Activated T-helper 2 cell treated with anti-CD3 and anti-CD28 coated beads, Interferon-gamma antibody, Interleukin-2, Interleukin-4, amounts not matched to agents 10 μg/mL and 5 μg/mL and 100 μg/mL, durations not matched to agents 14 hours and 24 hours and 36 hours (primary cell): ENCODE results near the gene LACTB. TPM values are rescaled to one million over a fixed set of nuclear protein-coding genes. Genes with fewer than 3 reads are reported as not detected.
"Not testable (repeated sequence)": the region's sequence is repeated elsewhere in the genome, so short reads cannot be mapped to it uniquely, and the experiment has no call there.

Source experiments
- DNase-seq: peaks from one replicate; pipeline ENCODE4 v3.0.0; 2021; ENCODE audit warnings: low spot score
- H3K27ac Mint-ChIP-seq: one replicate; pipeline ENCODE4 v1.8.0; 2021; ENCODE audit warnings: mixed read lengths
- H3K27me3 Mint-ChIP-seq: one replicate; pipeline ENCODE4 v1.8.0; 2021; ENCODE audit warnings: low read depth, mixed read lengths
- H3K36me3 Mint-ChIP-seq: one replicate; pipeline ENCODE4 v1.8.0; 2021; ENCODE audit warnings: low read depth, mixed read lengths
- H3K4me1 Mint-ChIP-seq: one replicate; pipeline ENCODE4 v1.8.0; 2021; ENCODE audit warnings: low read depth, mixed read lengths
- H3K4me3 Mint-ChIP-seq: one replicate; pipeline ENCODE4 v1.8.0; 2021; ENCODE audit warnings: low read depth, mild to moderate bottlenecking, moderate library complexity, mixed read lengths
- H3K9me3 Mint-ChIP-seq: one replicate; pipeline ENCODE4 v1.8.0; 2021; ENCODE audit warnings: mixed read lengths
- intact Hi-C: fragments of 100-400 bp; cut with micrococcal nuclease; formaldehyde crosslinking; loops from one replicate; pipeline ENCODE4 v1.15.1; 2023
- total RNA-seq: library from RNA; stranded (reverse); gene quantifications from 2 replicates; pipeline ENCODE4 v1.2.3, GENCODE V29; 2022

Gene LACTB
- total RNA-seq, 1 donor from 2014 or later, result 23.6 TPM

- H3K4me1 Mint-ChIP-seq, result peaks cover 7% of the 10 kb centered on the region
- DNase-seq, result no peak
- no peak overlapping the region for H3K27ac Mint-ChIP-seq
- peaks cover 6% of the 10 kb centered on the region for H3K27me3 Mint-ChIP-seq
- H3K9me3 Mint-ChIP-seq, result no peaks in the 10 kb centered on the region
- H3K36me3 Mint-ChIP-seq, result no peaks in the 10 kb centered on the region
- intact Hi-C loops, result loop anchor here (5.0 kb wide), 1 partner anchor 312 kb away; no protein-coding TSS in a partner anchor
- H3K4me3 Mint-ChIP-seq, result no peak overlapping the region
Observed at GRCh38 chr15:63094495-63094931, 27.1 kb upstream of the LACTB start.

- no peak for DNase-seq
- H3K36me3 Mint-ChIP-seq, result no peaks in the 10 kb centered on the region
- intact Hi-C loops, result no loop called here
- H3K4me1 Mint-ChIP-seq, result peaks cover 7% of the 10 kb centered on the region
- H3K9me3 Mint-ChIP-seq, result no peaks in the 10 kb centered on the region
- H3K27ac Mint-ChIP-seq, result no peak overlapping the region
- H3K4me3 Mint-ChIP-seq, result no peak overlapping the region
- peaks cover 6% of the 10 kb centered on the region for H3K27me3 Mint-ChIP-seq
Observed at GRCh38 chr15:63096178-63096577, 25.5 kb upstream of the LACTB start.

- intact Hi-C loops, H3K27me3 Mint-ChIP-seq, H3K36me3 Mint-ChIP-seq, H3K27ac Mint-ChIP-seq, H3K4me3 Mint-ChIP-seq, H3K9me3 Mint-ChIP-seq, DNase-seq, H3K4me1 Mint-ChIP-seq: not testable (repeated sequence)
Observed at GRCh38 chr15:63098901-63099300, 22.8 kb upstream of the LACTB start.

- H3K36me3 Mint-ChIP-seq, H3K4me3 Mint-ChIP-seq, intact Hi-C loops, H3K27me3 Mint-ChIP-seq, H3K4me1 Mint-ChIP-seq, H3K27ac Mint-ChIP-seq, H3K9me3 Mint-ChIP-seq, DNase-seq: not testable (repeated sequence)
Observed at GRCh38 chr15:63099581-63099980, 22.1 kb upstream of the LACTB start.

GRCh38 chr15:63103416-63103815 is 18.2 kb upstream of the LACTB start:
- no peak overlapping the region for H3K27ac Mint-ChIP-seq
- no peaks in the 10 kb centered on the region for H3K36me3 Mint-ChIP-seq
- intact Hi-C loops, result no loop called here
- H3K27me3 Mint-ChIP-seq, result peaks cover 2% of the 10 kb centered on the region
- no peaks in the 10 kb centered on the region for H3K9me3 Mint-ChIP-seq
- H3K4me3 Mint-ChIP-seq, result no peak overlapping the region
- H3K4me1 Mint-ChIP-seq, result no peaks in the 10 kb centered on the region
- no peak for DNase-seq

GRCh38 chr15:63104727-63105126 is 16.9 kb upstream of the LACTB start:
- no peaks in the 10 kb centered on the region for H3K36me3 Mint-ChIP-seq
- H3K27me3 Mint-ChIP-seq, result peaks cover 10% of the 10 kb centered on the region

GRCh38 chr15:63105354-63105753 is 16.3 kb upstream of the LACTB start:
- H3K36me3 Mint-ChIP-seq, H3K4me1 Mint-ChIP-seq, H3K9me3 Mint-ChIP-seq, H3K27me3 Mint-ChIP-seq, H3K27ac Mint-ChIP-seq, intact Hi-C loops, DNase-seq, H3K4me3 Mint-ChIP-seq: not testable (repeated sequence)

More at GRCh38 chr15:63104727-63105126, 16.9 kb upstream of the LACTB start:
- H3K27ac Mint-ChIP-seq, result no peak overlapping the region
- H3K4me3 Mint-ChIP-seq, result no peak overlapping the region
- intact Hi-C loops, result no loop called here
- DNase-seq, result no peak
- H3K9me3 Mint-ChIP-seq, result no peaks in the 10 kb centered on the region
- no peaks in the 10 kb centered on the region for H3K4me1 Mint-ChIP-seq

- no peak overlapping the region for H3K27ac Mint-ChIP-seq
- intact Hi-C loops, result no loop called here
- no peaks in the 10 kb centered on the region for H3K4me1 Mint-ChIP-seq
- no peaks in the 10 kb centered on the region for H3K9me3 Mint-ChIP-seq
- peaks cover 10% of the 10 kb centered on the region for H3K27me3 Mint-ChIP-seq
- no peak for DNase-seq
- H3K36me3 Mint-ChIP-seq, result no peaks in the 10 kb centered on the region
- H3K4me3 Mint-ChIP-seq, result no peak overlapping the region
Observed at GRCh38 chr15:63107895-63108546, 13.6 kb upstream of the LACTB start.

- Mint-ChIP-seq H3K9me3 (no peaks in the 10 kb centered on the region), H3K36me3 (no peaks in the 10 kb centered on the region), H3K4me3 (no peak overlapping the region), H3K4me1 (no peaks in the 10 kb centered on the region), H3K27me3 (peaks cover 7% of the 10 kb centered on the region), H3K27ac (no peak overlapping the region)
- intact Hi-C loops, result no loop called here
- DNase-seq, result no peak
Observed at GRCh38 chr15:63109498-63109897, 12.2 kb upstream of the LACTB start.

- Mint-ChIP-seq H3K4me3 (no peak overlapping the region), H3K4me1 (no peaks in the 10 kb centered on the region), H3K36me3 (no peaks in the 10 kb centered on the region), H3K27me3 (peaks cover 7% of the 10 kb centered on the region), H3K27ac (no peak overlapping the region), H3K9me3 (no peaks in the 10 kb centered on the region)
- intact Hi-C loops, result no loop called here
- DNase-seq, result no peak
Observed at GRCh38 chr15:63109920-63110319, 11.7 kb upstream of the LACTB start.

GRCh38 chr15:63110428-63111026 is 11.1 kb upstream of the LACTB start:
- H3K36me3 Mint-ChIP-seq, result no peaks in the 10 kb centered on the region
- peaks cover 7% of the 10 kb centered on the region for H3K27me3 Mint-ChIP-seq
- H3K4me1 Mint-ChIP-seq, result no peaks in the 10 kb centered on the region
- intact Hi-C loops, result no loop called here
- H3K4me3 Mint-ChIP-seq, result no peak overlapping the region
- no peaks in the 10 kb centered on the region for H3K9me3 Mint-ChIP-seq
- no peak for DNase-seq
- no peak overlapping the region for H3K27ac Mint-ChIP-seq

GRCh38 chr15:63111481-63111880 is 10.2 kb upstream of the LACTB start:
- H3K4me1 Mint-ChIP-seq, result no peaks in the 10 kb centered on the region

GRCh38 chr15:63112871-63113270 is 8.8 kb upstream of the LACTB start:
- no peak overlapping the region for H3K4me3 Mint-ChIP-seq
- no peak overlapping the region for H3K27ac Mint-ChIP-seq
- H3K4me1 Mint-ChIP-seq, result no peaks in the 10 kb centered on the region
- no peak for DNase-seq
- no peaks in the 10 kb centered on the region for H3K36me3 Mint-ChIP-seq
- no peaks in the 10 kb centered on the region for H3K9me3 Mint-ChIP-seq
- H3K27me3 Mint-ChIP-seq, result peaks cover 10% of the 10 kb centered on the region
- intact Hi-C loops, result no loop called here

More at GRCh38 chr15:63111481-63111880, 10.2 kb upstream of the LACTB start:
- Mint-ChIP-seq H3K27ac (no peak overlapping the region), H3K36me3 (no peaks in the 10 kb centered on the region), H3K27me3 (peaks cover 7% of the 10 kb centered on the region), H3K9me3 (no peaks in the 10 kb centered on the region), H3K4me3 (no peak overlapping the region)
- no peak for DNase-seq
- intact Hi-C loops, result no loop called here
